ENCODE results near the gene ARHGEF7.

Gene ARHGEF7

GRCh38 chr13:111318386-111318785 is 203.3 kb downstream of the ARHGEF7 start:
- Mint-ChIP-seq H3K4me1 (no peaks in the 10 kb centered on the region), H3K36me3 (peaks cover 41% of the 10 kb centered on the region), H3K27me3 (no peaks in the 10 kb centered on the region), H3K9me3 (peaks cover 2% of the 10 kb centered on the region), H3K4me3 (no peak overlapping the region), H3K27ac (no peak overlapping the region)
- ATAC-seq: no peak

GRCh38 chr13:111319521-111319920 is 204.4 kb downstream of the ARHGEF7 start:
- H3K4me1 Mint-ChIP-seq: no peaks in the 10 kb centered on the region
- peaks cover 39% of the 10 kb centered on the region for H3K36me3 Mint-ChIP-seq
- no peaks in the 10 kb centered on the region for H3K27me3 Mint-ChIP-seq
- H3K9me3 Mint-ChIP-seq: peaks cover 2% of the 10 kb centered on the region
- no peak for ATAC-seq
- H3K27ac Mint-ChIP-seq: no peak overlapping the region
- no peak overlapping the region for H3K4me3 Mint-ChIP-seq

DNA sequence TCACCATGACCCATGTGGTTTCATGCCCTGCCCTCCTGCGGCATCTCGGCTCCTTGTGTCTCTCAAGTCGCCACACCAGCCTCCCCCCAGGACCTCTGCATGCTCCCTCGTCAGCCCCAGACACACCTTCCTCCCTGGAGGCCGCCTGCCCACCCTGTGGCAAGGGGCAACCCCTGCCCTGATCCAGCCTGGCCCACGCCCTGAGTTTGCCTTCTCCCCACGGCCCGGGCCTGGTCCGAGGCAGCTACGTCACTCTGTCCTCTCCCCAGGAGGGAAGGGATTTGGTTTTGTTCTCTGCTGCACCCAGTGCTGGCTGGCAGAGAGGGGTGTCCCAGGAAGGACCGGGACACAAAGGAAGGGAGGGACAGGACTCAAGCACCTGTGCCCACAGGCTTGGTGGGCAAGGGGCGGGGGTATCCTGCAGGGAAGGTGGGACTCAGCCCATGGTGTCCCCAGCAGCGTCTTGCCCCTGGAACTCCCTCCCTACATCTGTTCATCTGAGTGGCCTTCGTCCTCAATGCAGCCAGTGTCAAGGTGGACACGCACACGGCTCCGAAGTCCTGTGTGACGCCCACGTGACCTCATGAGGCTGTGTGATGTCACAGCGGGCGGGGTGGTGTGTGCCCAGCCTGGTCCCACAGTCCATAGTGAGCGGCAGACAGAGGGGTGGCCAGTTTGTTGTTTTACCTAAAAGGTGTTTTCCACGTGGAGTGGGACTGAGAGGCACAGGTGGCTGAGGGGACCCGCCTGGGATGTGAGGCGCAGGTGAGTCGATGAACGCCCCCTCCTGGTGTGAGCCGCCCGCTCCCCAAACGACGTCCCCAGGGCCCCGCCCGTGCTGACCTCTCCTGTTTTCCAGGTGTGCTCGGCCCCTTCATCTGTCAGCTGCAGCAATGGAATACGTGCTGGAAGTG is 205.1 kb downstream of the ARHGEF7 start, which contains the start of gene TEX29:
TEX29 (plus strand) TSS at position 645 of the 914 bp plus-strand sequence; CDS start at position 894, 249 bp downstream.
- Mint-ChIP-seq H3K4me3 (no peak within 1 kb of the TSS), H3K9me3 (peaks cover 2% of the 10 kb centered on the region), H3K27ac (no peak within 1 kb of the TSS), H3K27me3 (no peaks in the 10 kb centered on the region), H3K36me3 (peaks cover 39% of the 10 kb centered on the region), H3K4me1 (no peaks in the 10 kb centered on the region)
- no peak for ATAC-seq

- H3K4me1 Mint-ChIP-seq: no peaks in the 10 kb centered on the region
- H3K27me3 Mint-ChIP-seq: no peaks in the 10 kb centered on the region
- ATAC-seq: no peak
- H3K27ac Mint-ChIP-seq: no peak overlapping the region
- no peak overlapping the region for H3K4me3 Mint-ChIP-seq
- no peaks in the 10 kb centered on the region for H3K9me3 Mint-ChIP-seq
- H3K36me3 Mint-ChIP-seq: peaks cover 21% of the 10 kb centered on the region
These were observed 207.1 kb downstream of the ARHGEF7 start for GRCh38 chr13:111322001-111322915.

DNA sequence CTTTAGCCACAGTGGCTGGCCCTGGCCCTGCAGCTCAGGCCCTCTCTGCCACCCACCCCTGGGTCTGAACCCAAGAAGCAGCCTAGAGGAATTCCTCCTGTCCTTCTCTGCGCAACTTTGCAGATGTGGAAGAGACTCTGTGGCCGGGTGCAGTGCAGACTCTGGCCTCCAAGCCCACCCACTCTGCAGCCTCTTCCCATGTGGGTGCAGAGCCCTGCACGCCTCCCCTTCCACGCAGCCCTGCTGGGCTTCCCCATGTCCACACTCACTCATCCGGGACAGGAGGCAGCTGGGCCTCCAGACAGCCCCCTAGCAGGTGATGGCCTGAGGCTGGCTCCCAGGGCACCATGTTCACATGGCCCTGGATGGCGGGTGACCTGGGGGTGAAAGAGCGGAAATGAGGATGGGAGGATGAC is 207.8 kb downstream of the ARHGEF7 start:
- no peaks in the 10 kb centered on the region for H3K27me3 Mint-ChIP-seq
- no peaks in the 10 kb centered on the region for H3K9me3 Mint-ChIP-seq
- peaks cover 14% of the 10 kb centered on the region for H3K36me3 Mint-ChIP-seq
- no peak overlapping the region for H3K27ac Mint-ChIP-seq
- no peak overlapping the region for H3K4me3 Mint-ChIP-seq
- no peaks in the 10 kb centered on the region for H3K4me1 Mint-ChIP-seq
- ATAC-seq: no peak

GRCh38 chr13:111323549-111323948 is 208.4 kb downstream of the ARHGEF7 start:
- ATAC-seq: no peak
- Mint-ChIP-seq H3K4me1 (no peaks in the 10 kb centered on the region), H3K27me3 (no peaks in the 10 kb centered on the region), H3K36me3 (peaks cover 10% of the 10 kb centered on the region), H3K9me3 (no peaks in the 10 kb centered on the region), H3K4me3 (no peak overlapping the region), H3K27ac (no peak overlapping the region)

DNA sequence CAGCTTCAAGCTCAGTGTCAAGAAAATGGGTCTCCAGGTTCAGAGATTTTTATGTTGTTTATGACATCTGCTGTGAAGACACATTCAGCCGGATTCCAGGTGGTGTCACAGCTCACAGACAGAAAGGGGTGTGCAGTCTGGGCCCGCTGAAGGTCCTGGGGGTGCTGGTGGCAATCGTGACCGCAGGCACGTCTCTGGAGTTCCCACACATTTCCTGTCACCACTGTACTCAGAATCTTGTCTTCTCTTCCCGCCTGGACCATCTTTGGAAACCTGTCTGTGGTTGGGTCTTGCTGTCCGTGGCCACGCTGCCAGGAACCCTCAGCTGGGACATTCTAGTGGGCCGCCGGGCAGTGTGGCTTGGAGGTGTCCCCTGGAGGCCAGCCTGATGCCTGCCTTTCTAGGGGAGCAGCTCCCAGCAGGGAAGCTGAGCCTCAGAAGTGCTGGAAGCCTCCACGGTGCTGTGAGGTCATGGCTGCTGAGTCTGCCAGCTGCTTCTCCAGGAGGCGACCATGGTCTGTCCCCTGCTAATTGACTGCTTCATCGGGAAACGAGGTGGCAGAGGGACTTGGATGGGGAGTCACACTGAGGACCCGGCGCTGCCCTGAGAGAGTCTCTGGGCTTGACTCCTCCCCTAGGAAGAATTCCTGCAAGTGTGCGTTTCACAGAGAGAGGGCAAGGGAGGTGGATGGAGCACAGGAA is 209.0 kb downstream of the ARHGEF7 start:
- H3K36me3 Mint-ChIP-seq: peaks cover 7% of the 10 kb centered on the region
- no peaks in the 10 kb centered on the region for H3K9me3 Mint-ChIP-seq
- ATAC-seq: no peak
- H3K27ac Mint-ChIP-seq: no peak overlapping the region
- H3K4me3 Mint-ChIP-seq: no peak overlapping the region
- no peaks in the 10 kb centered on the region for H3K27me3 Mint-ChIP-seq
- H3K4me1 Mint-ChIP-seq: no peaks in the 10 kb centered on the region

DNA sequence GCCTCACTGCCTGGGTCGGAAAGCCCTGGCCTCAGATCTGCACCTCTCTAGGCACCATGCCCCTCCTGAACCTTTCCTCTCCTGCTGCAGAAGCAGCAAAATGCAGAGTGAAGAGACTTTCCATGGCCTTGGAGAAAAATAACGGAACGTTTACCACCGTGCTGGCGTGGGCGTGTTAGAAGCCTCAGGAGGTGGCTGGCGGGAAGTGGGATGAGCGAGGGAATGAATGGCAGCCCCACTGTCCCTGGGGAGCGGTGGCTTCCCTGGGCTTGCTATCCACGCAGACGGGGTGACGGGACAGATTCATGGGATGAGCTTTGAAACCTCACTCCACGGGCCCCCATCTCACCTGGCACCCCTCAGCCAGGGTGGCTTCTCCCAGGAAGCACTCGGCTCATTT is 209.6 kb downstream of the ARHGEF7 start:
- Mint-ChIP-seq H3K4me1 (no peaks in the 10 kb centered on the region), H3K4me3 (no peak overlapping the region), H3K36me3 (peaks cover 3% of the 10 kb centered on the region), H3K9me3 (no peaks in the 10 kb centered on the region), H3K27me3 (no peaks in the 10 kb centered on the region), H3K27ac (no peak overlapping the region)
- ATAC-seq: no peak

DNA sequence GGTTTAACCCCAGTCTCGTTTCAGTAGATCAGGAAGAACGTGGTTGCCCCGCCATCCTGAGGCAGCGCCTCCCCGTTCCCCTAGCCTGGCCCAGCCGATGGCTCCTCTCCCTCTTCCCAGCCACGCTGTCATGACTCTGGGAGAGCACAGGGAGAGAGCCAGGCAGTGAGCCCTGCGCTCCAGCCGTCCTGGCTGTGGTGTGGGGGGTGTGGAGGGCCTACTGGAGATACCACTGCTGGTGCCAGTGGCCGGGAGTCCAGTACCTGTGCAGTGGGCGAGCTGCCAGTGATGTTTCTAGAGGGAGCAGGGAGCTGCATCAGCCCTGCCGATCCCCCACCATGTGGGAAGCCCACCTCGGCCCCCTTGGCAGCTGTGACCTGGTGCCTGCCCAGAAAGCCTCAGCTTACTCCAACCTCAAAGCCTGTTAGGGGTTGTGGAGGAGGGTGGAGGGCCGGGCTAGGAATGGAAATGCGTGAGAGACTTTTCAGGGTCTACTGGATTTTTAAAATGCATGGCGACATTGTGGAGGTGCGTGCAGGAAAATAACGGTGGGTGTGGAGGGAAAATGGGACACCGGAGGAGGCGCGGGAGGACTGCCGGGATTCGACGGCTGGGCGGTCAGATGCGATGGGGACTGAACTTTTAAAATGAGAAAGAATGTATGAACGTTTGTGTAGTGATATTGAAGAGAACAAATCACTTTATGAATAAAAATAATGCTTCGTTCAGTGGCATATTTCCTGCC is 210.2 kb downstream of the ARHGEF7 start:
- H3K27me3 Mint-ChIP-seq: no peaks in the 10 kb centered on the region

GRCh38 chr13:111325941-111326620 is 211.0 kb downstream of the ARHGEF7 start:
- ATAC-seq: no peak
- Mint-ChIP-seq H3K4me1 (no peaks in the 10 kb centered on the region), H3K27me3 (no peaks in the 10 kb centered on the region), H3K4me3 (no peak overlapping the region), H3K36me3 (peaks cover 5% of the 10 kb centered on the region), H3K9me3 (no peaks in the 10 kb centered on the region), H3K27ac (no peak overlapping the region)

More for the DNA sequence above, 210.2 kb downstream of the ARHGEF7 start:
- H3K27ac Mint-ChIP-seq: no peak overlapping the region
- H3K4me3 Mint-ChIP-seq: no peak overlapping the region
- H3K4me1 Mint-ChIP-seq: no peaks in the 10 kb centered on the region
- no peaks in the 10 kb centered on the region for H3K9me3 Mint-ChIP-seq
- no peak for ATAC-seq
- H3K36me3 Mint-ChIP-seq: no peaks in the 10 kb centered on the region

GRCh38 chr13:111326621-111326965 is 211.5 kb downstream of the ARHGEF7 start:
- H3K27me3 Mint-ChIP-seq: no peaks in the 10 kb centered on the region
- no peaks in the 10 kb centered on the region for H3K9me3 Mint-ChIP-seq
- H3K27ac Mint-ChIP-seq: no peak overlapping the region
- peaks cover 5% of the 10 kb centered on the region for H3K36me3 Mint-ChIP-seq
- H3K4me3 Mint-ChIP-seq: no peak overlapping the region
- no peak for ATAC-seq
- no peaks in the 10 kb centered on the region for H3K4me1 Mint-ChIP-seq

DNA sequence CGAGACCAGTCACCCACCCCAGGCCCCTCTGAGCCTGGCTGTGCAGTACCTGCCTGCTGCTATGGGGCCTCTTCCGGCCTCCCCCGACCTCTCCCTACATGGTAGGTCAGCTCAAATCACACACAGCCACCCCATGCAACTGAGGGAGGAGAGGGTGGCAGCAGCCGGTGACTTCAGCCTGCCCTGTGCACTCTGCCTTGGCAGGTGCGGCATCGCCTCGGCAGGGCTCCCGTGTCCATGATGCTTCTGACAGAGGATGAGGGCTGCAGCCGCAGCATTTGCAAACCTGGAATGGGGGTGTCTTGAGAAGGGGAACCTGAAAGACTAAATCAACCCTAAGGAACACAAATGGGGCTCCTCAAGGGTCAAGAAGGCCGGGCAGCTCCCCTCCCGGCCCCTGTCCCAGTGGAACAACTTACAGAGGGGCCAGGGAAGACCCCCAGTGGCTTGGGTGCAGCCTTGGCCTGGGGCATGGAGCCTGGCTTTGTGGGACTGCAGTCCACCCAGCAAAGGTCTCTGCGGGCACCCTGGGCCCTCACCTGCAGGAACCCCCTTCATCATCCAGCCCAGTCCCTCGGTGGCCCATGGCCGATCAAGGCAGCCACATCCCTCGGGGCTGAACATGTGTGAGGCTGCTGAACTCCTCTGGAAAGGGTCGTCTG is 212.0 kb downstream of the ARHGEF7 start:
- no peak for ATAC-seq
- Mint-ChIP-seq H3K4me1 (no peaks in the 10 kb centered on the region), H3K9me3 (no peaks in the 10 kb centered on the region), H3K27me3 (no peaks in the 10 kb centered on the region), H3K4me3 (no peak overlapping the region), H3K27ac (no peak overlapping the region), H3K36me3 (peaks cover 5% of the 10 kb centered on the region)

DNA sequence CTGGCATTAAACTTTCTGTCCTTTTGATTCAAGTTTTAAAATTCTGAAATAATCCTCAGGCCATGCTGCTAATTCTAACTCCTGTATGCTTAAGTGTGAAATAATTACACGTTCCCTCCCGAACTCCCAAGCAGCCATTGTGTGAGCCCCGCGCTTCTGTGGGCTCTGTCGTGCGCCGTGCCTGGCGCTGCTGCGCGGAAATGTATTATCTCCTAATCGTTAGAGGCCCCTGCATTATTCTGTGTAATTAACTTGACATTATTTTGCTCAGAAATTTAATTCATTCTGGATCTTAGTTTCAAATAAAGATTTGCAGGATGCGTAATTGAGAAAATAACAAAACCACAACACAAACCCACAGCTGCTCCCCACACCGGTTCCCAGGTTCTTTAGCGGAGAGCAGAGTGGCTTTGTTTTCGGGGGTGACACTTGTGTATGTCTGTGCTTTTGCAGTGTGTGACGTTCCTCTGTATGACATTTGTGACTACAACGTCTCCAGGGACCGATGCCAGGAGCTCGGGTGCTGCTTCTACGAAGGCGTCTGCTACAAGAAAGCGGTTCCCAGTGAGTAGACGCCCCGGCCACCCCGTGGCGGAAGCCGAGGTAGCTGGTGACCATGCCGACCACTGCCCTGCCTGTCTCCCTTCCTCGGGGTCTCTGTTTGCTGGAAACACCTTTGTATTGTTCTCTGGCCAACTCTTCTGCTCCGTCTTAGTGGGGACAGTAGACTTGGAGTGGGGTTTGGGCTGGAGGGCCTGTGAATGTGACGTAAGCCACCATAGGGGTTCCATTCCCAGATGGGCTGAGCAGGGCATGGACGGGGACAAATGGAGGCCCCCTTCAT is 212.8 kb downstream of the ARHGEF7 start:
- no peaks in the 10 kb centered on the region for H3K4me1 Mint-ChIP-seq
- H3K27me3 Mint-ChIP-seq: no peaks in the 10 kb centered on the region
- no peak overlapping the region for H3K4me3 Mint-ChIP-seq
- no peak overlapping the region for H3K27ac Mint-ChIP-seq
- no peaks in the 10 kb centered on the region for H3K9me3 Mint-ChIP-seq
- peaks cover 6% of the 10 kb centered on the region for H3K36me3 Mint-ChIP-seq
- ATAC-seq: no peak

Data from stimulated activated memory B cell treated with anti-CD40 and anti-IgM and Interleukin-4, amounts not matched to agents 10 μg/mL and 1 μg/mL and 100 μg/mL, for 72 hours (primary cell).